ENCODE data around the gene ZMYND19.
"Not testable (repeated sequence)": the region's sequence is repeated elsewhere in the genome, so short reads cannot be mapped to it uniquely, and the experiment has no call there.

ZMYND19 gene

DNA sequence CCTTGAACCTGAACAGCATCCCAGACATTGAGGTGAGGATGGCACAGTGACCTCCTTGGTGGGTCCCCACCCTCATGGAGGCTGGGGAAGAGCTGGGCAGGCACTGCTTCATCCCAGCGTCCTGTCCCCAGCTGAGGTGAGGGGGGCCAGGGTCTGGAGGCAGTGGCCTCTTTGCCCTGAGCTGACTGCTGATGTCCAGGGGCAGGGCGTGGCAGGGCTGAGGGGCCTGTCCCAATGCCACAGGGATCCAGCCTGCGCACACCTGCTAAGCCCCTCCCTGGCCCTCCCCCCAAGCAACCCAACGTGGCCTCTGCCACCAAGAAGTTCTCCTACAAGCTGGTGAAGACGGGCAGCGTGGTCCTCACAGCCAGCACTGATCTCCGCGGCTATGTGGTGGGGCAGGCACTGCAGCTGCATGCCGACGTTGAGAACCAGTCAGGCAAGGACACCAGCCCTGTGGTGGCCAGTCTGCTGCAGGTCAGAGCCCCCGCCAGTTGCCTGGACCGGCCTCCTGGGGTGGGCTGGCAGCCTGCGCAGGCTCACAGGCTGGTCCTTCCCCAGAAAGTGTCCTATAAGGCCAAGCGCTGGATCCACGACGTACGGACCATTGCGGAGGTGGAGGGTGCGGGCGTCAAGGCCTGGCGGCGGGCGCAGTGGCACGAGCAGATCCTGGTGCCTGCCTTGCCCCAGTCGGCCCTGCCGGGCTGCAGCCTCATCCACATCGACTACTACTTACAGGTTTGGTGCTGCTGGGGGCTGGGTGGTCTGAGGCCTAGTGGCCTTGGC, 23.6 kb upstream of the ZMYND19 start:
- no peak for DNase-seq

DNA sequence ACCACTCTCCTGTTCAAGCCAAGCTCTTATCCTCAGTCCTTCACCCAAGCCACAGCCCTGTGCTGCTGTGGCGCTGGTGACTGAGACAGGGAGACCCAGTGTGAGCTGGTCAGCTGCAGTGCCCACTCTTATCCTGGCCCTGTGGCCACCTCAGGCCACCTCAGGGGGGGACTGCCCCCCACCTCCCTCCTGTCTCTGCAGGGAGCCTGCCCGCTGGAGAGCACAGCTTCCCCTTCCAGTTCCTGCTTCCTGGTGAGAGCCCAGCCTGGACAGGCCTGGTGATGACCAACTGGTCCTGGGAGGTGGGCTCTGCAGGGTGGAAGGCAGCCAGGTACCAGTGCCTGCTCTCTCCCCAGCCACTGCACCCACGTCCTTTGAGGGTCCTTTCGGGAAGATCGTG, 22.9 kb upstream of the ZMYND19 start:
- DNase-seq, result no peak

DNA sequence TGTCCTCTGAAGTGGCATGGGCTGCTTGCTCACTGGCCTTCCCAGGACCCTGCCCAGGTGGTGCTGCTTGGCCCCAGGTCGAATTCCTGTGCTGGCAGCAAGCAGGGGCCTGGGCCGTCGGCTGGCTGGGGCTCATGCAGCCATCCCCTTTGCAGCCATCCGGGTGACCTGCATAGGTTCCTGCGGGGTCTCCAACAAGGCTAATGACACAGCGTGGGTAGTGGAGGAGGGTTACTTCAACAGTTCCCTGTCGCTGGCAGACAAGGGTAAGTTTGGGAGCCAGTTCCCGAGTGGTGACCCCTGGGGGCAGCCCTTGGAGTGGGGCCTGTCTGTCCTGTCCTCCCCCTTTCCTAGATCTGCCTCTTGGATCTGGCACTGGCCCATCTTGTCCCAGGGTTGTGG, 22.4 kb upstream of the ZMYND19 start:
- DNase-seq, result no peak

DNA sequence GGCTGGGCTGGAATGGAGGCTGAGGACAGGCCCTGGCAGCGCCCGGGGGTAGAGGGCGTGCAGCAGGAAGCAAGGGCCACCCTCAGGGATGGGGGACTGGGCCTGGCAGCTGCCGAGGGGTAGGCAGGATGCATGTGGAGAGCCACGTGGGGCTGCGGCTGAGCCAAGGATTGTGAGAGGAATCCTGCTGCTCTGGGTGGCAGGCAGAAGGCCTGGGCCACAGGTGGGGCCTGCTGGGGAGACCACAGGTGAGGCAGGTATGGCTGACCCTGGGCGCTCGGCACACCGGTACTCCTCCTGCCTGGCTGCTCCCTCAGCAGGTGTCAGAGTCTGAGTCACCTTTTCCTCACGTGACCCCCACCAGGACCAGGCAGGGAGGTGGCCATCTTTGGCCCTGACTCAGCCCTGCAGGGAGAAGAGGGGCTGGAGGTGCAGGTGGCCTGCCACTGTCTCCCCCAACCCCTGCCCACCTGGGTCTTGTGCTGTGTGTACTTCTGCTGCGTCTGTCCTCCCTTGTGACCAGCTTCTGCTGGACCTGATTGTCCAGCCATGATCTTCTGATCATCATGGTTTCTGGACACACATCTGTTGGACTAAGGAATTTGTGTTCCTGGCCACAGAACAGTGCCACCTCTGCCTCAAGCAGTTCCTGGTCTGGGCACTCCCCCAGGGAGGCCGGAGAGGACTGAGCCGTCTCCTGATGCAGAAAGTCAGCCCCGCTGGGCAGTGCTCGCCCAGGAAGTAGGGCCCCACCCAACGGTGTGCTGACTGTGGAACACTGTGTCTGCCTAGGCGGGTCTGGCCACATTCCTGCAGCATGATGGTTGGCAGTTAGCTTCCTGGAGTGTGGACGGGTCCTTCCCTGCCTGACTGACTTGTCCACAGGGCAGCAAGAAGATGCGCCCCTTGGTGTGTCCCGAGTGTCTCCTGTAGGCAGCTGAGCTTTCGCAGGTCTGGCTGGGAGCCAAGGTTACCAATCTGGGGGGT, 21.6 kb upstream of the ZMYND19 start:
- peak; percentile 19 for DNase-seq

DNA sequence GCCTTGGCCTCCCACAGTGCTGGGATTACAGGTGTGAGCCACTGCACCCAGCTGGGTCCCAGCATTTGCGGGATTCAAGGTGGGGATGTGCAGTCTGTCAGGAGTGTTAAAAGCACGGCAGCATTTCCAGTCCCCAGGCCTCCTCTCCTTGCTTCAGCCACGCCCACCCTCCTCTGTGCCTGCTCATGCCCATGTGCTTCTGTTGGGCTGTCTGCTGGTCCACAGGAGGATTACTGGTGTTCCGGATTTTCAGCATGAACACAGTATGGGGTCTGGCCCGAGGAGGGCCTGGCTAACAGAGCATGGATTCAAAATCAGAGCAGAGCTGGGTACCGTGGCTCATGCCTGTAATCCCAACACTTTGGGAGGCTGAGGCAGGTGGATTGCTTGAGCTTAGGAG, 20.6 kb upstream of the ZMYND19 start:
- DNase-seq, result no peak

DNA sequence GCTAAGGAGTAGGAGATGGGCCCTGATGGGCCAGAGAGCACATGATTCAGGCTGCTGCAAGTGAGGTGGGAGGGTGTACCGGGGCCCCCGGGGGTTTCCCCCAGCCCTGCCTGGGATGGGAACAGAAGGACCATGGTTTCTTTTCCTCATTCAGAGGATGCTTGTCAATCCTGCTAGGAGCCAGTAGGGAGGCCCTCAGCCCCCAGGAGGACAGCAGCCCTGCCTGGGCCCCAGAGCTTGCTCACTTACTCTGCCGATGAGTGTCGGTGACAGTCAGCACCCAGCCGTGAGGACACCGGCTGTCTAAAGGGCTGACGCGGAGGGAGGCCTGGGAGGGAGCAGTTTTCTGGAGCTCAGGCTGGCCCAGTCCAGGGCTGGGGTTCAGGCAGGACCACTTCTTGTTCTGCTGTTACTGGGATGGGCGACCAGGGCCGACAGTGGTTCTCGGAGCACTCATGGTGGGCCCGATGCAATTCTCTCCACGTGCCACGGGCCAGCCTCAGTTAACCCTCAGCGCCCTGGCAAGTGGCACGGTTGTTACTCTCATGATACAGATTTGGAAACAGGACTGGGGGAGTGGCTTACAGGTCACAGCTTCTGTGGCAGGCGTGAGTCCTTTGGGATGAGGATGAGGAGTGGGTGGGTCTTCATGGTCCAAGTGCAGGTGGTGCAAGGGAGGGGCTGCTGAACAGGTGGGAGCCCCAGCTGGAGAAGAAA, 17.0 kb upstream of the ZMYND19 start:
- DNase-seq, result no peak

DNA sequence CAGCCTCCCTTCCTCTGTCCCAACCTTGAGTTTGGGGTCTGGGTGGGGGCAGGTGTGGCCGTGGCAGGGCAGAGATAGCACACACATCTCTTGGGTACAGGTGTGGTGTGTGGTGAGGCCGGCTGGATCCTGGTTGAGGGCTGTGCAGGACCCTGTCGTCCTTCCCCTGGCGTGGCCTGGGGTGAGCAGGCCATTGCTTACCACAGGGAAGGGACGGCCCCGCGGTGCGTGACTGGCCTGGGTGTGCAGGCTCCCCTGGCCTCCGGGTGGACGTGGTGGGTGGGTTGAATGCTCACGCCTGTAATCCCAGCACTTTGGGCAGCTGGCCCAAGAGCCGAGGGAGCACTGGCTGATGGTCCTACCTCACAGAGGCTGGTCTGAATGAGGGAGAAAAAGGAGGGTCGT, 16.4 kb upstream of the ZMYND19 start:
- no peak for DNase-seq

DNA sequence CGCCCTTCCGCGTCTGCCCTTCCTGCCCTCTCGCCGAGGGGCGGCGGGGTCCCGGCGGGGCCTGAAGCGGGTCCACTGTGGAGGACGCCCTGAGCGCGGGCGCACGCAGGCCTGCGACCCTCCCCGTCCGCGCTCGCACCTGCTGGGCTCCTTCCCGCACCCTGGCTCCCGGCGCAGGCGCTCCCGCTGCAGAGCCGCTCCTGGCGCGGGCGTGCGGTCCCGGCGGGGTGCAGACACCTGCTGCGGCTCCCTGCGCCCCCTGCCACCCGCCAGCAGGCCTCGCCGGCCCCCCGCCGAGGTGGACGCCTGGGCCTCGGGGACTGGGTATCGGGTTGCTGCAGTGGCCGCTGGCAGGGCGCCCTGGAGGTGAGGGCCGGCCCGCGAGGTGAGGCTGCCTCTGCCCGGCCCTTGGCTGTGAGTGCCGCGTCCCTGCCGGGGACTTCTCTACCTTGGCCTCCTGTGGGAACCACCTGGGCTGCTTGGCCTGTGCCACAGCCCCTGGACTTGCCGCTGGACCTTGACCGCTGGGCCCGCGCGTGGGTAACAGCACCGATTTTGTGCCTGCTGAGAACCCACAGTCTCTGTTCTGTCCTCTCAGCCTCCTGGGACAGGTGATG, 15.8 kb upstream of the ZMYND19 start:
- DNase-seq, result no peak

DNA sequence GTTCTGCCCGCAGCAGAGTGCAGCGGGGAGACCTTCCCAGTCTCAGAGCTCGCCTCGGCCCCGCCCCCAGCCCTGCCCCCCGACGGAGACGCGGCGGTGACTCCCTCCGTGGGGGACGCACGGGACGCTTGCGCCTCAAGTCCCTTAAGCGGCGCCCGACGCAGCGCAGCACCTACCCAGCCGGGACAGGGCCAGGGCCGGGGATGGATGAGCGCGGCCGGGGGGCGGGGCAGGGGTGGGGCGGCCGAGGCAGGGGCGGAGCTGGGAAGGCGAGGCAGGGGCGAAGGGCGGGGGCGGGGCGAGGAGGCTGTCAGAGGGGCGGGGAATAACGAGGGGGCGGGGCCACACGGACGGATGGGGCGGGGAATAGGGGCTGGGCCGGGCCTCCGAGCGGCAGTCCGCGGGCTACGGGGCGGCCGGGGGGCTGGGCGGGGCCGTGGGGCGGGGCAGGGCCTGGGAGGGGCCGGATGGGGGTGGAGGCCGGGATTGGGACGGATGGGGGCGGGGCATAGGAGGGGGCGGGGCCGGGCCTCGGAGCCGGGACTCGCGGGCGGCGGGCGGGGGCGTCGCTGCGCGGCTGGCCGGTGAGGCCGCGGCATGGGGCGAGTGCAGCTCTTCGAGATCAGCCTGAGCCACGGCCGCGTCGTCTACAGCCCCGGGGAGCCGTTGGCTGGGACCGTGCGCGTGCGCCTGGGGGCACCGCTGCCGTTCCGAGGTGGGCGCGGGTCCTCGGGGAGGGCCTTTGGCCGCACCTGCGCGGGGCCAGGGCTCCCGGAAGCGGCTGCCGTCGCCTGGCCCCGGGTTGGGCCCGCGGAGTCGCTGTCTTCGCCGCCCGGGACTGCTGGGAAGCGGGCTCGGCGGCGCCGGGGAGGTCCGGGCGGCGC, 15.1 kb upstream of the ZMYND19 start, which contains the start of gene ARRDC1:
Gene ARRDC1, plus strand, starts transcription at position 566 of the 884 bp plus-strand sequence. Its CDS starts 32 bp downstream, at position 598.
- peak; percentile 61 for DNase-seq

DNA sequence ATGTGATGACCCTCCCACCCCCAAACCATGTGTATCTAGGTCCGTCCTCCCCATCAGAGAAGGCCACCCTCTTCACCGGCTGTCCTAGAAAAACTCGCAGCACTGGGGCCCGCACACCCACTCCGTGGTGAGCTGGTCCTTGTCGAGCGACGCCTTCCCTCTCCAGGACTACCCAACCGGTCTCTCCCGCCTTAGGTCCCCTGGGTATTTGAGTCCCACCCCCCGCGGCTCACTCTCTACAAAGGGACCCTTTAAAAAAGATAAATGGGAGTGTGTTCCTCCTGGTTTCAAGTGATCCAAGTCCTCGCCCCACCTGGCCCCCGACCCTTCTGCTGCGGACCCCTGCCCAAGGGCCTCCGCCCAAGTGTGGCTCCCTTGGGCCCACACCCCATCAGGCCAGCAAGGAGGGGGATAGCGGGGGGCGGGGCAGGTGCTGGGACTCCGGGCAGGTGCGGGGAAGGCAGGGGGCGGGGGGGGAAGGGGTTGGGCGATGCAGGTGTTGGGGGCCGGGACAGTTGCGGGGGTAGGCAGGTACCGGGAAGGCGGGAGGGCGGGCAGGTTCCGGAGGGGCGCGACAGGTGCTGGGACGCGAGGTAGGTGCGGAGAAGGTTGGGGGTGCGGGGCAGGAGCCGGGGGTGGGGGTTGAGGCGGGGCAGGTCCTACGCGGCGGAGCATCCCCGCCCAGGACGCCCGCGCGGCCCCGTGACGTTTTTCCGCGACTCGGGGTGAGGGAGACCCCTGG, 14.2 kb upstream of the ZMYND19 start:
- no peak for DNase-seq

DNA sequence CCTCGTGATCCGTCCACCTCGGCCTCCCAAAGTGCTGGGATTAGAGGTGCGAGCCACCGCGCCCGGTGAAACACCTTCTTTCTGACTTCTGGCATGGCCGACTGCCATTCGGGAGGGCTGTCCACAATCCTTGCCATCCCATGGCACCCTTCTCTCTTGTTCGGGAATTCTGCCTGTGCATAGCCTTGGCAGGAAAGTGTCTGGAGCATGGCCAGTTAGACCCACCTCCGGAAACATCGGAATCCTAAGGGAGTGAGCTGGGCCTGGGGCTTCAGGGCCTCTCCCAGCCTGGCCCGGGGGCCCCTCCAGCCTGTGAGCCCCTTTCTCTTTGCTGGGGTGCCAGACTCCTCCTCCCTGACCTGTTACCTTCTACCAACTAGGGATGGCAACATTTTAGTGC, 13.6 kb upstream of the ZMYND19 start:
- no peak for DNase-seq

DNA sequence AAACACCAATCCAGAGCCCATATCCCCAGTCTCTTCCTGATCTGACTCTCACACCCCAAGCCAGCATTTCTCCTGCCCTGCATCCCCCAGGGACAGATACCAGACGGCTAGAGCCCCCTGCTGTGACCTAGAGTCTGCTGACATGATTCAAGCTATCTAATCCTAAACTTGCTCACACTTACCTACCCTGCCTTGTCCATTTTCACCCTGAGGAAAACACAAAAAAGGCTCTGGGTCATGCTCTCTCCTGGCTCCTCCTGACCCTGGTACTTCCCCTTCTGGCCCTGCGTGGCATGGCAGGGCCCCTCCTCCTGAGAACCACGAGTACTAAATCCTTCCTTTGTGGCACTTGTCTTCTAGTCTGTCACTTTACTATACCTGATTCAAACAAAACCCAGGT, 12.3 kb upstream of the ZMYND19 start:
- DNase-seq, result no peak

DNA sequence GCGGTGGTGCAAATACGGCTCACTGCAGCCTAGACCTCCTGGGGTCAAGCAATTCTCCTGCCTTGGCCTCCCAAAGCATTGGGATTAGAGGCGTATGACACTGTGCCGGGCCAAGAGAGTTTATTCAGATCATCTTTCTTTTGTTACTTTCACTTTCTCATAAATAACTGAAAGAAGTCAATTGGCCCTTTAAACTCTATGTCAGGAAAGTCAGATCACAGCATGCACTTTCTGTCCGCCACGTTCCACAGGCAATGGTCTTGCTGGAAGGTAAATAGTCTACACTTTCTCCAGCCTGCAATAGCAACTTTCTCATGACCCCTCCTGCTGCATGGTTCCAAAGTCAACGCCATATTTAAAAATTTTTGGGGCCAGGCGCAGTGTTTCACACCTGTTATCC, 8.6 kb upstream of the ZMYND19 start:
- DNase-seq, result no peak

DNA sequence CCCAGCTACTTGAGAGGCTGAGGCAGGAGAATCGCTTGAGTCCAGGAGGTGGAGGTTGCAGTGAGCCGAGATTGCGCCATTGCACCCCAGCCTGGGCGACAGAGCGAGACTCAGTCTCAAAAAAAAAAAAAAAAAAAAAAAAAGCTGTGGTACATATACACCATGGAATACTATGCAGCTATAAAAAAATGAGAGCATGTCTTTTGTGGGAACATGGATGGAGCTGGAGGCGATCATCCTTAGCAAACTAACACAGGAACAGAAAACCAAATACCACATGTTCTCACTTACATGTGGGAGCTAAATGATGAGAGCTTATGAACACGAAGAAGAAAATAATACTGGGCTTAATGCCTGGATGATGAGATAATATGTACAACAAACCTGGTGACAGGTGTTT, 6.3 kb upstream of the ZMYND19 start:
- not testable (repeated sequence) for DNase-seq

DNA sequence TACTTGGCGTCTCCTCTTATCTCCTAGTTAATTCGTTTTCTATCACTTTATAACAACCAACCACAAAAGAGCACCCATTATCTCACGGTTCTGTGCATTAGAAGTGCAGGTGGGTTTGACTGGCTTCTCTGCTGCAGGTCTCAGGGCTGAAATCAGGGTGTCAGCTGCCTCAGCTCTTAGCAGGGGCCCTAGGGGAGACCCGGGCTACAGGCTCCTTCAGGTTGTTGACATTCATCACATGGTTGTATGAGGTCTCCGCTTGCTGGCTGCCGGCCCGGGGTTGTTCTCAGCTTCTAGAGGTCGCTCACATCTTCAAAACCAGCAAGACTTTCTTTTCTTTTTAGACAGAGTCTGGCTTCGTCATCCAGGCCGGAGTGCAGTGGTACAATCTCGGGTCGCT, 2.9 kb upstream of the ZMYND19 start:
- DNase-seq, result peak; percentile 49

DNA sequence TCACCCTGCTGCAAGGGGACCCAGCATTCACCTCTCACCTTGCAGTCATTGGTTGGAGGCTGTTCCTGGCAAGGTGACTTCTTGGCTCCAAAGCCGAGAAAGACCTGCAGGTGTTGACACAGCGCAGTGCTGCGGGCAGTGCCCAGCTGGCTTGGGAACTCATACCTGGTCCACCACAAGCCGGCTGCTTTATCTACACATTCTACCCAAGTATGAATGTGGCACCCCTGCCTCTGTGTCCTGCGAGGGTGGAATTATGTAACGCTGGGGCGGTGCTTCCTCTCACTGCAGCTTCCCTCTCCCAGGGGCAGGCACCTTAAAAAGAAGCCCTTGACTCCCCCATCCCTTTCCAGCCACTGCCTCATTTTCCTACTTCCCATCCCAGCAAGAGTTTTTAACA, 2.5 kb upstream of the ZMYND19 start:
- DNase-seq, result no peak

DNA sequence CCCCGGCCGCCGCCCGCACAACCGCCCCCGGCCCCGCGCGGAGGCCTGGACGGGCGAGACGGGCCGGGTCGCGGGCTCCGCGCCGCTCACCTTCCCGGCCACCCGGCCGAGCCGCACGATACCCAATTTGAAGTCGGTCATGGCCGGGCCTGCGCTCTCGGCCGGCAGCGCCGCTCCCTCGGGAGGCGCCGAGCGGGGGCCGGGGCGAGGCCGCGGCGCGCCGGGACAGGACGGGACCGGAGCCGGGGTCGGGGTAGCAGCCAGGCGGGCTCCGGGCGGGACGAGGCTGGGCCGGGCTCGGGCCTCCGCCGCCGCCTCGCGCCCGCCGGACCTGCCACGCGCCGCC, 216 bp downstream of the ZMYND19 start:
- no peak for DNase-seq

DNA sequence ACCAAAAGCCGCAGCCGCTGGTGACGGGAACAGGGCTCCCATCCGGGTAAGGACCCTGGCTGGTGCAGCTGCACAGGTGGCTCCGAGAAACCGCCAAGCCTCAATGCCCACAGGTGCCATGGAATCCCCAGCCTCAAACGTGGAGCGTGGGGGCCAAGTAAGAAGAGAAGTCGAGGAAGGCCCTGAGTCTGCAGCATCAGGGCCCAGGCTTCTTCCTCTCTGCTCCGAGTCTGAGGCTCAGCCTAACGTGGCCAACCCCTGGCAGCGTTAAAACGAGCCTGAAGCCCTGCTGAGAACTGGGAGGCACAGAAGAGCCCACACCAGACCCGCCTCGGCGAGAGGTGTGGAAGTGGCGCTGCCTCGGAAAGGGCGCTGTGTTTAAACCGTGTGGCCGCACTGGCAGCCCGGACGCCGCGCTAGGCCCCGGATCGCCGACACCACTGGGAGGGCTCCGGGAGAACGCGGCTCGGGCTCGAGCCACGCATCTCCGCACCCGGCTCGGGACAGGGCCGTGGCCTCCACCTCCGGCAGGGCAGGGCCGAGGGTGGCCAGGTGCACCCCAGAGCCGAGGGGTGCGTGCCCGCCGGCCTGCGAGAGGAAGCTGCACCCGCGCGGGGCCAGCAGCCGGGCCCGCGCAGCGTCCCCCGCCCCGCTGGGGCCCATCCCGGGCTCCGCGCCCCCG, 730 bp downstream of the ZMYND19 start:
- no peak for DNase-seq

DNA sequence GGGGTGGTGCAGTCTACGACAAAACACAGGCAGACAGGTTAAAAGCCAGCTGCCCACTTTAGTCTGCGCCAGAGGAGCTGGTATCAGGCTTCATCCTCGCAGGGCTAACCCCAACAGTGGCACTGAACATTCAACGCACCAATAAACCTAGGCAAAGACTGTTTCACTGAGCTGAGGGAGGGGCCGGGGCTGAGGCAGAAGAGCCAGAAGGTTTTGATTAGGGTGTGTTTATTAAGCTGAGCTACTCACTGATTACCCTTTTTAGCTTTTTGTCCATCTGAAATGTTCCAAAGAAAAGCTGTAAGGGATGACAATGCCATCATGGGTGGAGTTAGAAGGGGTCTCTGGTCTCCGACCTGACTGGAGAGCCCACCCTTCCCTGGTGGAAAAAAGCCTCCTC, 1.4 kb downstream of the ZMYND19 start:
- DNase-seq, result no peak

DNA sequence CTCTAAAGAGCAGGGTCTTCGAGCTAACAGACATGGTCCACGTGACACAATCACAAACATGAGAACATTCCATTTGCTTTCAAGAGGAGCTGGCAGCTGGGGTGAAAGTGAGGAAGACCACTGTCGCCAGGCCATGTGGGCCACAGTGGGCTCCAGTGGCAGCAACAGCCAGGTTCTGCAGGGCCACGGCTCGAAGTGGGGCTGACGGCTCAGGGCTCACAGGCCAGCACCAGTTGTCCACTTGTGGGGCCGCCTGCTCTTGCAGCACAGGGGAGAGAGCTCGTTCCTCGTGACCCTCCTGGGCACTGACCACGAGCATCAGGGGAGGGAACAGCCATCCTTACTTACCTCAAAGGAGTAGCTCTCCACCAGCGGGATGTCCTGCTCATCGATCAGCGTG, 2.0 kb downstream of the ZMYND19 start:
- no peak for DNase-seq

DNA sequence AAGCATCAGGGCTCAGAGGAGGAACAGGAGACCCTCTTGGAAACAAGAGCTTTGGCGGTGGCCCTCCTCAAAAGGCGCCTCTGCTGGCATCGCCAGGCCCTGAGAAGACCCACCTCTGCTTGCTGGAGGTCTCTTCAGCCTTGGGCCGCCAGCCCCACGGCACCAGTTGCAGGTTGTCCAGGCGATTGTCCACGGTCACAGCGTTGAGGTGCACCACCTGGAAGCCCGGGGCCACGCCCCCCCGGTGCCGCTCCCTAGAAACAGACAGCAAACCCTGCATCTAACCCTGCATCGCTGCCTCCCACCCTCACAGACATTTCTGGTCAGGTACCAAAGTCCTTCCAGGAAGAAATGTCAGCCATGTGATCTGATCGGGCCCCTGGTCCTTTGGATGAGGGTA, 3.5 kb downstream of the ZMYND19 start:
- DNase-seq, result no peak
